K562 (cell line): ENCODE data around the gene SH3BP2.

ENCODE experiments used
- CBFA2T3 ChIP-seq: fragments of 450-650 bp; IDR thresholded peaks from 2 replicates; pipeline ENCODE4 v1.6.1; 2017
- CBX1 ChIP-seq: sonication (generic); IDR thresholded peaks from 2 replicates; pipeline ENCODE4 v1.6.1; 2016; ENCODE audit warnings: antibody characterized with exemption, low read depth, mild to moderate bottlenecking
- CTCF ChIP-seq, 3 experiments: IDR thresholded peaks in 2 of 3; conservative IDR thresholded peaks in 1 of 3; 2 replicates each; pipeline ENCODE4 v1.5.1; 2011 to 2012; ENCODE audit warnings: low read length in 3 of 3, mild to moderate bottlenecking in 3 of 3, control low read depth in 2 of 3, improper control_type of control experiment in 1 of 3, inconsistent platforms in 1 of 3, low read depth in 1 of 3, mixed read lengths in 1 of 3, moderate library complexity in 1 of 3; ENCODE audit not compliant: insufficient read depth in 2 of 3
- EP300 ChIP-seq: IDR thresholded peaks from 2 replicates; pipeline ENCODE4 v1.6.1; 2012; ENCODE audit warnings: low read length, improper control_type of control experiment
- EZH2 ChIP-seq: IDR thresholded peaks from 2 replicates; pipeline ENCODE4 v1.6.1; 2012; ENCODE audit warnings: low read depth, mild to moderate bottlenecking, inconsistent platforms, low read length, borderline replicate concordance
- FOSL1 ChIP-seq: fragments of 200-800 bp; sonication (Bioruptor generic); conservative IDR thresholded peaks from 2 replicates; pipeline ENCODE4 v1.6.1; 2016; ENCODE audit warnings: missing genetic modification characterization, missing compliant biosample characterization
- HDAC8 ChIP-seq: fragments of 450-650 bp; IDR thresholded peaks from 2 replicates; pipeline ENCODE4 v1.6.1; 2016; ENCODE audit warnings: mild to moderate bottlenecking, missing genetic modification characterization, moderate library complexity, missing compliant biosample characterization
- MTA2 ChIP-seq: fragments of 450-650 bp; IDR thresholded peaks from 2 replicates; pipeline ENCODE4 v1.6.1; 2016; ENCODE audit warnings: low read depth
- PHB2 ChIP-seq: fragments of 450-650 bp; IDR thresholded peaks from 2 replicates; pipeline ENCODE4 v1.6.1; 2017; ENCODE audit warnings: low read depth
- POLR2AphosphoS5 ChIP-seq: IDR thresholded peaks from 2 replicates; pipeline ENCODE4 v1.6.1; 2011; ENCODE audit warnings: mild to moderate bottlenecking, low read depth, low read length, moderate library complexity; ENCODE audit not compliant: control insufficient read depth, insufficient read depth
- SP1 ChIP-seq: sonication (generic); formaldehyde crosslinking; IDR thresholded peaks from 2 replicates; pipeline ENCODE4 v1.8.1; 2022; ENCODE audit warnings: mild to moderate bottlenecking, missing genetic modification reagents
- TGIF2 ChIP-seq: sonication (generic); formaldehyde crosslinking; IDR thresholded peaks from 2 replicates; pipeline ENCODE4 v1.8.1; 2022; ENCODE audit warnings: mild to moderate bottlenecking, missing genetic modification reagents, moderate library complexity
- TF ChIP-seq, protein P1 (sequence below), 2 experiments: fragments of 450-650 bp; formaldehyde crosslinking in 1 of 2; IDR thresholded peaks; 2 replicates each; pipeline versions ENCODE4 v1.4.0 to v1.6.1; 2014 to 2020; ENCODE audit warnings: mild to moderate bottlenecking in 2 of 2, borderline replicate concordance in 1 of 2, low read depth in 1 of 2

DNA sequence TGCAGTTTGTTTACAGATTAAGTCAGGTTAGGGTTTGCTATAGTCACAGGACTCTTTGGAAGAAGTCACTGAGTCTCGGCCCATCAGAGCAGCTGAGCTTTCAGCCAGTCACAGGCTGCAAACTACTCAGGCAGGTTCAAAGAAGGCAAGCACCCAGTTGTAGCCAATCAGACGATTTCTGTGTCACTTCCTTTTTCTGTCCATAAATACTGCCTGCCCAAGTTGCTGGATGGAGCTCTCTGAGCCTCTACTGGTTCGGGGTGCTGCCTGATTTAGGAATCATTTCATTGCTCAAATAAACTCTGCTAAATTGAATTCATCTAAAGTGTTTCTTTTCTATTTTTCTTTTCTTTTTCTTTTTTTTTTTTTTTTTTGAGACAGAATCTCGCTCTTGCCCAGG, 7.3 kb upstream of the SH3BP2 start:
- TF ChIP-seq CTCF (IDR thresholded peaks at IDR 0.05 in 2 of 3, conservative IDR thresholded peaks at IDR 0.05 in 1 of 3; ENCODE audit: insufficient read depth in 2 of 3, low read depth in 1 of 3, low read length in 3 of 3): no peak
- TF ChIP-seq TGIF2 (CRISPR knock-in tag): no peak
- TF ChIP-seq MTA2: no peak
- TF ChIP-seq PHB2: no peak
- TF ChIP-seq SP1 (CRISPR knock-in tag): no peak
- TF ChIP-seq EP300: no peak
- no peak for TF ChIP-seq FOSL1 (tag)
- no peak for TF ChIP-seq HDAC8 (tag)
- no peak for TF ChIP-seq EZH2
- TF ChIP-seq POLR2AphosphoS5: no peak
- TF ChIP-seq, protein P1, sequence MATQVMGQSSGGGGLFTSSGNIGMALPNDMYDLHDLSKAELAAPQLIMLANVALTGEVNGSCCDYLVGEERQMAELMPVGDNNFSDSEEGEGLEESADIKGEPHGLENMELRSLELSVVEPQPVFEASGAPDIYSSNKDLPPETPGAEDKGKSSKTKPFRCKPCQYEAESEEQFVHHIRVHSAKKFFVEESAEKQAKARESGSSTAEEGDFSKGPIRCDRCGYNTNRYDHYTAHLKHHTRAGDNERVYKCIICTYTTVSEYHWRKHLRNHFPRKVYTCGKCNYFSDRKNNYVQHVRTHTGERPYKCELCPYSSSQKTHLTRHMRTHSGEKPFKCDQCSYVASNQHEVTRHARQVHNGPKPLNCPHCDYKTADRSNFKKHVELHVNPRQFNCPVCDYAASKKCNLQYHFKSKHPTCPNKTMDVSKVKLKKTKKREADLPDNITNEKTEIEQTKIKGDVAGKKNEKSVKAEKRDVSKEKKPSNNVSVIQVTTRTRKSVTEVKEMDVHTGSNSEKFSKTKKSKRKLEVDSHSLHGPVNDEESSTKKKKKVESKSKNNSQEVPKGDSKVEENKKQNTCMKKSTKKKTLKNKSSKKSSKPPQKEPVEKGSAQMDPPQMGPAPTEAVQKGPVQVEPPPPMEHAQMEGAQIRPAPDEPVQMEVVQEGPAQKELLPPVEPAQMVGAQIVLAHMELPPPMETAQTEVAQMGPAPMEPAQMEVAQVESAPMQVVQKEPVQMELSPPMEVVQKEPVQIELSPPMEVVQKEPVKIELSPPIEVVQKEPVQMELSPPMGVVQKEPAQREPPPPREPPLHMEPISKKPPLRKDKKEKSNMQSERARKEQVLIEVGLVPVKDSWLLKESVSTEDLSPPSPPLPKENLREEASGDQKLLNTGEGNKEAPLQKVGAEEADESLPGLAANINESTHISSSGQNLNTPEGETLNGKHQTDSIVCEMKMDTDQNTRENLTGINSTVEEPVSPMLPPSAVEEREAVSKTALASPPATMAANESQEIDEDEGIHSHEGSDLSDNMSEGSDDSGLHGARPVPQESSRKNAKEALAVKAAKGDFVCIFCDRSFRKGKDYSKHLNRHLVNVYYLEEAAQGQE (IDR thresholded peaks at IDR 0.05; ENCODE audit: borderline replicate concordance): no peak
- TF ChIP-seq, protein P1 (CRISPR knock-in tag; IDR thresholded peaks at IDR 0.05; ENCODE audit: low read depth): no peak
- no peak for TF ChIP-seq CBX1
- no peak for TF ChIP-seq CBFA2T3
